Prostate gland (tissue), 2 donors: Measurements from ENCODE around the gene UNC93A.

Experiments
- CTCF ChIP-seq, 4 experiments: fragments of 200-600 bp in 2 of 4; fragments of 450-650 bp in 2 of 4; sonication (generic) in 2 of 4; IDR thresholded peaks; 1 replicate in 3 of 4; 2 replicates in 1 of 4; pipeline ENCODE4 v1.5.1; 2016 to 2019; ENCODE audit warnings: antibody characterized with exemption in 4 of 4, mild to moderate bottlenecking in 2 of 4, moderate library complexity in 2 of 4
- POLR2A ChIP-seq: fragments of 450-650 bp; IDR thresholded peaks from one replicate; pipeline ENCODE4 v1.6.1; 2016; ENCODE audit warnings: antibody characterized with exemption, mild to moderate bottlenecking
- POLR2AphosphoS5 ChIP-seq: sonication (generic); formaldehyde crosslinking; IDR thresholded peaks from one replicate; pipeline ENCODE4 v1.6.1; 2017; ENCODE audit warnings: antibody characterized with exemption

DNA sequence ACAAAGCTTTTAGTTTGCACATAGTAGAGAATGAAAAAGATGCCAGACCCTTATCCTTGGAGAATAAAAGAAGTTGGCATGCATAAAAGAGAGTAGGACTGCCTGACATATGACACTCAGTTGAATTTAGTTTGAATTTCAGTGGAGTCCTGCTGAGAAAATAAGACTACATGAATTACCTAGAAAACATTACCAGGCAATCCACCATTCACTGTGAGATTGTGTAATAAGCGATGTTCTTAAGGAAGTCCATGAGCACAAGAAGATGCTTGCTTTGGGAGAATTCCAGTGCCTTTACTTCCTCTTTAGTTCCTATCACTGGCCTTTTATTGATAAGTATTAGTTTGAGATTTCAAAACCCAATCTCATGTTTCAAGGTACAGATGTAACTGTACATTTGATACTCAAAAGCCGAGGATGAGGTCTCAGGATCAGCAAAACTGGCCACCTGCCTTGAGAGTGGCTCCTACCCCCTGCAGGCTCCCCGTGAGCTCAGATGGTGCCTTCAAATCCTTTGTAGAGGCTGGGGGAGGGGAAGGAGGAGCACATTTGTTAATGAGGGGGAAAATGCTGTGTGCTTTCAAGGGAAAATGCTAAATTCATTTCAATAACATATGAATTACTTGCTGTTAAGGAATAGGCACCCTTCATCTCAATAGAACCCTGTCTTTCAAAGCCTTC, 11.2 kb upstream of the UNC93A start:
- TF ChIP-seq CTCF (IDR thresholded peaks at IDR 0.05), result no peak
- no peak for TF ChIP-seq POLR2A
- TF ChIP-seq POLR2AphosphoS5, result no peak
